ENCODE results near the gene ABLIM1.

Gene ABLIM1

DNA sequence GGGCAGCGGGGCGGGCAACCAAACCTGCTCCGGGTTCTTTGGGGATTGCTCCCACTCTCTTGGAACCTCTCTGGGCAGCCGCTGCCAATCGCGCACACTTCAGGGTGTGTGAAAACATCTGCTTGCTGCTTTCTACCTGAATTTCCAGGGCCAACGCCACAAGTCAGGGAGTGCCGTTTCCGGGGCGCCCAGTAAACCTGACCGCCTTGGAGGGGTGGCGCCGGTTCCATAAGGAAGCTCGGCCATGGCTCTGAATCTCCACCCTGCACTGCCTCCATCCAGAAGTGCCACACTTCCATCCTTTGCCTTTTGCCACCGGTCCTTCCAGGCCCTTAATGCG is 253.1 kb downstream of the ABLIM1 start:
- DNase-seq (ENCODE audit: extremely low spot score) = no peak
- CTCF ChIA-PET = no interaction called here
- TF ChIP-seq FOXA1 (IDR thresholded peaks at IDR 0.05) (no peak), SUZ12 (IDR thresholded peaks at IDR 0.05) (no peak), ZNF384 (IDR thresholded peaks at IDR 0.05) (no peak)
- TF ChIP-seq, protein P1, sequence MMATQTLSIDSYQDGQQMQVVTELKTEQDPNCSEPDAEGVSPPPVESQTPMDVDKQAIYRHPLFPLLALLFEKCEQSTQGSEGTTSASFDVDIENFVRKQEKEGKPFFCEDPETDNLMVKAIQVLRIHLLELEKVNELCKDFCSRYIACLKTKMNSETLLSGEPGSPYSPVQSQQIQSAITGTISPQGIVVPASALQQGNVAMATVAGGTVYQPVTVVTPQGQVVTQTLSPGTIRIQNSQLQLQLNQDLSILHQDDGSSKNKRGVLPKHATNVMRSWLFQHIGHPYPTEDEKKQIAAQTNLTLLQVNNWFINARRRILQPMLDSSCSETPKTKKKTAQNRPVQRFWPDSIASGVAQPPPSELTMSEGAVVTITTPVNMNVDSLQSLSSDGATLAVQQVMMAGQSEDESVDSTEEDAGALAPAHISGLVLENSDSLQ (IDR thresholded peaks at IDR 0.05) = no peak
- POLR2A ChIA-PET = no interaction called here

DNA sequence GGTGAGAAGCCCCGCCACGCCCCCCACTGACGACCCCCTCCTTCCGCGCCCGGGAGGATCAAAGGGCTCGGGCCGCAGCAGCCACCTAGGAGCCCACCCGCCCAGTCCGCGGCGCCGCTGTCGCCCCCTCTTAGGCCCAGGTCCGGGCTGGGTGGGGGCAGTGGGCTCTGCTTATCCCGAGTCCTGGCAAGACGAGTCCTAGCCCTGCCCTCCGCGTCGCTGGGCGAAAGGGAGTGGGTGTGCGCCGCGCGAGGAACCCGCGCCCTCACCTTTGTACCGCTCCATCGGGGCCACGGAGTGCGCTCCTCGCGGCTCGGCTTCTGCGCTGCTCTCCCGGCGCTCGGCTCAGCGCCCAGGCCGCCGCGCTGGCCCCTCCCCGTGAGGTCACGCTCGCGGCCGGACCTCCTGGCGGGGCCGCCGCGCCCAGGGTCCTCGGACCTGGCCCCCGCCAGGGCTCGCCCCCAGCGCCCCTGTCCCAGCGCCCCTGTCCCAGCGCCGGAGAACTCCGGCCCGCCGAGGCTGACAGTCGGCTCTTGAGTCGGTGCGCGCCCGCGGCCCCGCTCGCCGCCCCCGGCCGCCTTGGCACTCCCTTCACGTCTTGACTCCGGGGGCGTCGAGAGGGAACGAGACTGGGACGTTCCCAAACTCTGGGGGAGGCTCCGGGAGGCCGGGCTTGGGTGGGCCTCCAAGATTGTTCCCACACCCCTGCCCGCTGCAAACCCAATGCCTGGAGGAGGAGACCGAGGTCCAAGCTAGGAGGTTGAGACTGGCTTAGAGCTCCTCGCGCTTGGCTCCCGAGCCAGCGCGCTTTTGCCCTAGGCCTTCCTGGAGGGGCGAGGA is 253.7 kb downstream of the ABLIM1 start, which contains the start of gene AFAP1L2:
TSS of gene AFAP1L2 (minus strand) at position 332 of the 840 bp plus-strand sequence. CDS start at position 285, 47 bp downstream.
- ChIA-PET CTCF (interaction anchor here (1.0 to 1.5 kb wide), 2 partner anchors 16 to 101 kb away, joined by 4 to 10 read pairs; no protein-coding TSS in a partner anchor), POLR2A (interaction anchor here (1.1 kb wide), 1 partner anchor 101 kb away, joined by 3 read pairs; no protein-coding TSS in a partner anchor)
- peak; percentile 69 for DNase-seq (ENCODE audit: extremely low spot score)
- TF ChIP-seq ELF4 (IDR thresholded peaks at IDR 0.05) (no peak), BHLHE40 (IDR thresholded peaks at IDR 0.05; ENCODE audit: borderline replicate concordance) (no peak), NFRKB (IDR thresholded peaks at IDR 0.05) (no peak), LEF1 (IDR thresholded peaks at IDR 0.05; ENCODE audit: borderline replicate concordance) (no peak), FOXK2 (IDR thresholded peaks at IDR 0.05) (no peak), L3MBTL2 (conservative IDR thresholded peaks at IDR 0.05) (no peak), SUZ12 (IDR thresholded peaks at IDR 0.05) (no peak), SP1 (IDR thresholded peaks at IDR 0.05) (no peak), CTBP1 (IDR thresholded peaks at IDR 0.05; ENCODE audit: borderline replicate concordance) (no peak), FOXM1 (IDR thresholded peaks at IDR 0.05; ENCODE audit: borderline replicate concordance) (no peak), HDGF (IDR thresholded peaks at IDR 0.05; ENCODE audit: borderline replicate concordance) (no peak)
- TF ChIP-seq, protein P1 (IDR thresholded peaks at IDR 0.05) = no peak

DNA sequence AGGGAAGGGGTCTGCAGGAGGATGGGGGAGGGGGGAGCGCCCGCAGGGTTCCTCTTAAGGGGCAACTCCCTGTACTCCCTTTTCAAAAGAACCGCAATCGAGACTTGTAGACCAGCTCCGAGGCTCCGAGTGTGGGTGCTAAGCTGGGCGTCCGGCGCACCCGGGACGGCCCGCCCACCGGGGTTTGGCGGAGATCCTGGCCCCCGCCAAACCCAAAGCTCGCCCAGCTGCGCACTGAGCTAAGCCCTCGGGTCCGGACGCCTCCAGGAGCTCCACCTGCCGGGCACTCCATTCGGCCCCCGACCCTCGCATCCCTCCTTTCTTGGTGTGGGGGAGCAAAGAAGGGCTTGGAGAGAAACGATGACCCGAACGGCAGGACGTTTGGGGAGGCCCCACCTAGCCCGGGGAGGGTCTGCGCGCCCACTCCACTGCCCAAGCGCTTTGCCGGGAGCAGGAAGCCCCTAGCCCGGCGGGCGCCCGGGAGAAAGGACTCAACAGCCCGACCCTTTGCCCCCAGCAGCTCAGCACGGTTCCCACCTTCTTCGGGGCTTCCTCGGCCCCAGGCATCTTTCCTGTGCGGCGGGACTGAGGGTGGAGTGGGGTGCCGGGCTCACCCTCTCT is 254.4 kb downstream of the ABLIM1 start:
- peak; percentile 63 for DNase-seq (ENCODE audit: extremely low spot score)
- ChIA-PET POLR2A (interaction anchor here (1.1 kb wide), 1 partner anchor 100 kb away, joined by 3 read pairs; no protein-coding TSS in a partner anchor), CTCF (interaction anchor here (0.8 to 1.5 kb wide), 4 partner anchors 9 to 100 kb away, joined by 3 to 10 read pairs (median 4); no protein-coding TSS in a partner anchor)
- TF ChIP-seq FOXM1 (IDR thresholded peaks at IDR 0.05; ENCODE audit: borderline replicate concordance) (no peak), L3MBTL2 (conservative IDR thresholded peaks at IDR 0.05) (no peak), BHLHE40 (IDR thresholded peaks at IDR 0.05; ENCODE audit: borderline replicate concordance) (no peak), SP1 (IDR thresholded peaks at IDR 0.05) (no peak), LEF1 (IDR thresholded peaks at IDR 0.05; ENCODE audit: borderline replicate concordance) (no peak), FOXA1 (IDR thresholded peaks at IDR 0.05) (no peak), TARDBP (IDR thresholded peaks at IDR 0.05) (no peak), SUZ12 (IDR thresholded peaks at IDR 0.05) (no peak), CTBP1 (IDR thresholded peaks at IDR 0.05; ENCODE audit: borderline replicate concordance) (no peak)

DNA sequence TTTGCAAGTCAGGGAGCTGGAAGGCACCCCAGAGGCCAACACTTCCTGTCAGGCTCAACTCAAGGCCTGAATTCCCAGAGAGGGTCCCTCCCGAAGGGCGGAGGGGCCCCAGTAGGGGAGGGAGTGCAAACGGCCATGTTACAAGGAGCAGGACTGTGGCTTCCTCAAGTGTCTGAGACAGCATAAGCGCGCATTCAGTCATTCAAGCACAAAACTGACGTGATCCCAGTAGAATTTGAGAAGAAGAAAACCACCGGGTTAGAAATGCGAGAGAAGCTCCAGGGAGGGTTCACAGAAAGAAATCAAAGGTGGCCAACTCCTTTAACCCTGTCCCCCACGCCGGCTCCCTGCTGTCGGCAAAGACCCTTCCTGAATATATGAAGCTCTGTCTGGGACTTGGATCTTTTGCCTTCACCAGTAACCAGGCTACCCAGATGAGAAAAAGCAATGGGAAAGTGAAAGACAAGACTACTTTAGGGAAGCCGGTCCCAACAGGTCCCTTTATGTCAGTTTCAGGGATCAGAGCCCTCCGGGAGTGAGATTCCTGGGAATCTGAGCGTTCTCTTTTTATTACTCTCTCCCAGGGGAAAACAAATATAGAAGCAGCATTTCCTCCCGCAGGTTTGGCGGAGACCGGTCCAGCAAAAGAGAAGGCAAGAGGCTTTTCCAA is 255.1 kb downstream of the ABLIM1 start:
- ChIA-PET CTCF (interaction anchor here (0.8 to 1.5 kb wide), 4 partner anchors 9 to 99 kb away, joined by 3 to 10 read pairs (median 4); no protein-coding TSS in a partner anchor), POLR2A (interaction anchor here (1.1 kb wide), 1 partner anchor 100 kb away, joined by 3 read pairs; no protein-coding TSS in a partner anchor)
- no peak for DNase-seq (ENCODE audit: extremely low spot score)
- TF ChIP-seq FOXA1 (IDR thresholded peaks at IDR 0.05) = no peak
- no peak for TF ChIP-seq ELF4 (IDR thresholded peaks at IDR 0.05)
- no peak for TF ChIP-seq FOXM1 (IDR thresholded peaks at IDR 0.05; ENCODE audit: borderline replicate concordance)

DNA sequence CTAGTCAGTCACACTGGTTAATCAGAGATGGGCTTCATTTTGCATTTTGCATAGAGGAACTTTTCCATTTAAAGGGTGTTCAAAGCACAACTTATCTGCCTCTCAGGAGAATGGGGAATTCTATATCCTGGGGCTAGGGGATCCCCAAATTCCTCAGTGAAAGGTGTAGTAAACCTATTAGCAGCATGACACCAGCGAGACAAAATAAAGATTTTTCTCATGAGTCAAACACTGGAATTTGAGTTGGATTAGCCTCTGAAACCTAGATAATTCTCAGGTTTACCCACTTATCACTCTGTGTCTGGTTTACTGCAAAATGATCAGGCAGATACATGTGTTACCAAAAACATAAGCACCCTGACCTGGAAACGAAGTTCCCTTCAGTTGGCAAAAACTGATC is 255.8 kb downstream of the ABLIM1 start:
- no peak for TF ChIP-seq L3MBTL2 (conservative IDR thresholded peaks at IDR 0.05)
- ChIA-PET CTCF (interaction anchor here (0.9 kb wide), 1 partner anchor 76 kb away, joined by 9 read pairs; no protein-coding TSS in a partner anchor), POLR2A (no interaction called here)
- DNase-seq (ENCODE audit: extremely low spot score) = no peak

DNA sequence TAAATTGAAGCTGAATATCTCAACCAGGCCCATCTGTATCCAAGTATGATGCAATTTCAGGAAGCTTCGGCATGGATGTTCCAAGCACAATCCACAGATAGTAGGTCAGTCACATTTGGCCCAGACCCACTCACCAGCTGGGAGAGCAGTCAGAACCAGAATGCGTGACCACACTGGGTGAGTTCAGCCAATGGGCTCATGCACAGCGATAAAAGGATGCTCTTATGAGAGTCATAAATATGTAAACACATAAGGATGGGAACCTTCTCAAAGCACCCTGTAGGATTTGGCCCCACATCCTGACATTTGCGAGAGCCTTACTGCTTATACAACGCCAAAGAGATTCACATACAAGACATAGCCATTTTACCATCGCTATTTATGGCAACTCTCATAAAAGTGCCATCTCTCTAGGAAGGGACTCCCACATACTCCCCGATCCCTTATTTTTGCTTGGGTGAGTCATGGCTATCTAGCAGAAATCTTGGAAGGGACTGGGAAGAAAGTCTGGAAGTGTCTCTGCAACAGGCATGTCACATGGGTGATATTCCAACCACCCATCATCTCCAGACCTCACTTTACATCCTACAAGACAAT is 256.8 kb downstream of the ABLIM1 start:
- CTCF ChIA-PET = no interaction called here
- POLR2A ChIA-PET = no interaction called here
- no peak for DNase-seq (ENCODE audit: extremely low spot score)

DNA sequence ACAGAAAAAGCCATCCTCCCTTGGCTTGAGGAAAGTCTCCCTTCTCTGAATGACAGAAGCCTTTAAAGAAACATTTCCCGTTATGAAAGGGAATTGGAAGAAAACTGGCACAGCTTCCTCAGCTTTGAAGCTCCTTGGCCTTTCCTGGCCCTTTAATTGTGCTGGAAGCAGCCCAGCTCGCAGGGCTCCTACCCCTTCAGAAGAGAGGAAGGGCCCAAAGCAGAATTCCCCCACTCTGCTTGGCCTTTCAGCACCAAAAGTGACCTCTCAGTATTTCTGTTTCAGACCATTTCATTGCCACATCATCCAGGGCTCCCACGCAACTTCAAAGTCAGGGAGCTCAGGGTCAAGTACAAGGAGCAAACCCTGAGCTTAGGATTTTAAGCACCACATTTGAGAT is 258.0 kb downstream of the ABLIM1 start:
- TF ChIP-seq HDGF (IDR thresholded peaks at IDR 0.05; ENCODE audit: borderline replicate concordance) (no peak), FOXA1 (IDR thresholded peaks at IDR 0.05) (no peak), BHLHE40 (IDR thresholded peaks at IDR 0.05; ENCODE audit: borderline replicate concordance) (no peak), LEF1 (IDR thresholded peaks at IDR 0.05; ENCODE audit: borderline replicate concordance) (no peak), CTBP1 (IDR thresholded peaks at IDR 0.05; ENCODE audit: borderline replicate concordance) (no peak), FOXK2 (IDR thresholded peaks at IDR 0.05) (no peak), NFRKB (IDR thresholded peaks at IDR 0.05) (no peak), FOXM1 (IDR thresholded peaks at IDR 0.05; ENCODE audit: borderline replicate concordance) (no peak), ZNF384 (IDR thresholded peaks at IDR 0.05) (no peak)
- POLR2A ChIA-PET = no interaction called here
- CTCF ChIA-PET = interaction anchor here (1.2 to 1.4 kb wide), 2 partner anchors 13 to 96 kb away, joined by 3 to 5 read pairs; no protein-coding TSS in a partner anchor
- DNase-seq (ENCODE audit: extremely low spot score) = no peak

More for the DNA sequence above, 256.8 kb downstream of the ABLIM1 start:
- no peak for TF ChIP-seq TARDBP (IDR thresholded peaks at IDR 0.05)
- TF ChIP-seq FOXA1 (IDR thresholded peaks at IDR 0.05) = no peak

Data from HEK293T (cell line).